Stimulated activated naive CD8-positive, alpha-beta T cell treated with anti-CD3 and anti-CD28 coated beads, Interleukin-15, Interleukin-2, amounts not matched to agents 100 ng/mL and 50 ng/mL, for 24 hours (primary cell): ENCODE measurements around the gene PLSCR4.
A peak's percentile ranks its signal among the peaks of the same experiment; 100 is the strongest.
"Not testable (repeated sequence)": the region's sequence is repeated elsewhere in the genome, so short reads cannot be mapped to it uniquely, and the experiment has no call there.

Experiments used
- H3K27ac Mint-ChIP-seq: one replicate; pipeline ENCODE4 v1.8.0; 2021; ENCODE audit warnings: mild to moderate bottlenecking, mixed read lengths
- H3K27me3 Mint-ChIP-seq: one replicate; pipeline ENCODE4 v1.8.0; 2021; ENCODE audit warnings: mixed read lengths
- H3K36me3 Mint-ChIP-seq: one replicate; pipeline ENCODE4 v1.8.0; 2021; ENCODE audit warnings: low read depth, mixed read lengths
- H3K4me1 Mint-ChIP-seq: one replicate; pipeline ENCODE4 v1.8.0; 2021; ENCODE audit warnings: low read depth, mixed read lengths
- H3K4me3 Mint-ChIP-seq: one replicate; pipeline ENCODE4 v1.8.0; 2021; ENCODE audit warnings: mild to moderate bottlenecking, mixed read lengths
- H3K9me3 Mint-ChIP-seq: one replicate; pipeline ENCODE4 v1.8.0; 2021; ENCODE audit warnings: mixed read lengths

Gene PLSCR4

GRCh38 chr3:146262371-146263110, 11.6 kb upstream of the PLSCR4 start:
- Mint-ChIP-seq H3K4me3 (no peak overlapping the region), H3K36me3 (no peaks in the 10 kb centered on the region), H3K27ac (no peak overlapping the region), H3K4me1 (no peaks in the 10 kb centered on the region), H3K9me3 (no peaks in the 10 kb centered on the region), H3K27me3 (peaks cover 12% of the 10 kb centered on the region)

GRCh38 chr3:146259880-146260589, 9.1 kb upstream of the PLSCR4 start:
- Mint-ChIP-seq H3K36me3 (no peaks in the 10 kb centered on the region), H3K27ac (no peak overlapping the region), H3K4me1 (no peaks in the 10 kb centered on the region), H3K4me3 (no peak overlapping the region), H3K9me3 (no peaks in the 10 kb centered on the region), H3K27me3 (peaks cover 24% of the 10 kb centered on the region)

GRCh38 chr3:146256851-146257486, 6.1 kb upstream of the PLSCR4 start:
- Mint-ChIP-seq H3K4me3 (no peak overlapping the region), H3K4me1 (no peaks in the 10 kb centered on the region), H3K27me3 (peaks cover 44% of the 10 kb centered on the region), H3K9me3 (no peaks in the 10 kb centered on the region), H3K36me3 (no peaks in the 10 kb centered on the region), H3K27ac (no peak overlapping the region)

GRCh38 chr3:146252445-146252844, 1.5 kb upstream of the PLSCR4 start:
- H3K4me1 Mint-ChIP-seq, H3K4me3 Mint-ChIP-seq, H3K27ac Mint-ChIP-seq, H3K36me3 Mint-ChIP-seq, H3K9me3 Mint-ChIP-seq: not testable (repeated sequence)
- peaks cover 61% of the 10 kb centered on the region for H3K27me3 Mint-ChIP-seq

GRCh38 chr3:146249921-146250320, 984 bp downstream of the PLSCR4 start:
- Mint-ChIP-seq H3K4me1 (no peaks in the 10 kb centered on the region), H3K27me3 (peaks cover 50% of the 10 kb centered on the region), H3K9me3 (no peaks in the 10 kb centered on the region), H3K4me3 (peak overlapping the region; percentile 66), H3K36me3 (no peaks in the 10 kb centered on the region), H3K27ac (no peak overlapping the region)

- Mint-ChIP-seq H3K9me3 (no peaks in the 10 kb centered on the region), H3K4me3 (no peak overlapping the region), H3K27me3 (peaks cover 40% of the 10 kb centered on the region), H3K4me1 (no peaks in the 10 kb centered on the region), H3K27ac (no peak overlapping the region), H3K36me3 (no peaks in the 10 kb centered on the region)
Observed at GRCh38 chr3:146247911-146248310, 3.0 kb downstream of the PLSCR4 start.

- H3K27ac Mint-ChIP-seq, result no peak overlapping the region
Observed at GRCh38 chr3:146246526-146246925, 4.4 kb downstream of the PLSCR4 start.

GRCh38 chr3:146243559-146243958, 7.3 kb downstream of the PLSCR4 start:
- no peak overlapping the region for H3K4me3 Mint-ChIP-seq
- no peaks in the 10 kb centered on the region for H3K9me3 Mint-ChIP-seq
- no peak overlapping the region for H3K27ac Mint-ChIP-seq
- H3K27me3 Mint-ChIP-seq, result peaks cover 7% of the 10 kb centered on the region
- H3K4me1 Mint-ChIP-seq, result no peaks in the 10 kb centered on the region
- no peaks in the 10 kb centered on the region for H3K36me3 Mint-ChIP-seq

More at GRCh38 chr3:146246526-146246925, 4.4 kb downstream of the PLSCR4 start:
- no peaks in the 10 kb centered on the region for H3K4me1 Mint-ChIP-seq
- H3K4me3 Mint-ChIP-seq, result no peak overlapping the region
- H3K9me3 Mint-ChIP-seq, result no peaks in the 10 kb centered on the region
- no peaks in the 10 kb centered on the region for H3K36me3 Mint-ChIP-seq
- peaks cover 26% of the 10 kb centered on the region for H3K27me3 Mint-ChIP-seq

- Mint-ChIP-seq H3K27me3 (peaks cover 3% of the 10 kb centered on the region), H3K27ac (no peak overlapping the region), H3K36me3 (peaks cover 4% of the 10 kb centered on the region), H3K9me3 (peaks cover 2% of the 10 kb centered on the region), H3K4me3 (no peak overlapping the region), H3K4me1 (no peaks in the 10 kb centered on the region)
Observed at GRCh38 chr3:146241523-146242240, 9.2 kb downstream of the PLSCR4 start.

- Mint-ChIP-seq H3K27ac (no peak overlapping the region), H3K4me1 (no peaks in the 10 kb centered on the region), H3K4me3 (no peak overlapping the region), H3K9me3 (peaks cover 15% of the 10 kb centered on the region), H3K27me3 (peaks cover 5% of the 10 kb centered on the region), H3K36me3 (peaks cover 13% of the 10 kb centered on the region)
Observed at GRCh38 chr3:146233487-146233886, 17.4 kb downstream of the PLSCR4 start.

GRCh38 chr3:146227486-146227885, 23.4 kb downstream of the PLSCR4 start:
- Mint-ChIP-seq H3K36me3 (no peaks in the 10 kb centered on the region), H3K27me3 (no peaks in the 10 kb centered on the region), H3K27ac (no peak overlapping the region), H3K4me3 (no peak overlapping the region), H3K9me3 (no peaks in the 10 kb centered on the region), H3K4me1 (no peaks in the 10 kb centered on the region)

- Mint-ChIP-seq H3K36me3 (no peaks in the 10 kb centered on the region), H3K4me1 (no peaks in the 10 kb centered on the region), H3K27me3 (no peaks in the 10 kb centered on the region), H3K9me3 (no peaks in the 10 kb centered on the region), H3K4me3 (no peak overlapping the region), H3K27ac (no peak overlapping the region)
Observed at GRCh38 chr3:146226881-146227280, 24.0 kb downstream of the PLSCR4 start.

- H3K36me3 Mint-ChIP-seq, H3K27ac Mint-ChIP-seq, H3K4me1 Mint-ChIP-seq, H3K27me3 Mint-ChIP-seq, H3K9me3 Mint-ChIP-seq, H3K4me3 Mint-ChIP-seq: not testable (repeated sequence)
Observed at GRCh38 chr3:146225458-146225857, 25.4 kb downstream of the PLSCR4 start.

- Mint-ChIP-seq H3K9me3 (no peaks in the 10 kb centered on the region), H3K4me1 (no peaks in the 10 kb centered on the region), H3K27me3 (no peaks in the 10 kb centered on the region), H3K36me3 (no peaks in the 10 kb centered on the region), H3K4me3 (no peak overlapping the region), H3K27ac (no peak overlapping the region)
Observed at GRCh38 chr3:146223401-146224373, 27.2 kb downstream of the PLSCR4 start.
